ENCODE results near the gene KIF6.

DNA sequence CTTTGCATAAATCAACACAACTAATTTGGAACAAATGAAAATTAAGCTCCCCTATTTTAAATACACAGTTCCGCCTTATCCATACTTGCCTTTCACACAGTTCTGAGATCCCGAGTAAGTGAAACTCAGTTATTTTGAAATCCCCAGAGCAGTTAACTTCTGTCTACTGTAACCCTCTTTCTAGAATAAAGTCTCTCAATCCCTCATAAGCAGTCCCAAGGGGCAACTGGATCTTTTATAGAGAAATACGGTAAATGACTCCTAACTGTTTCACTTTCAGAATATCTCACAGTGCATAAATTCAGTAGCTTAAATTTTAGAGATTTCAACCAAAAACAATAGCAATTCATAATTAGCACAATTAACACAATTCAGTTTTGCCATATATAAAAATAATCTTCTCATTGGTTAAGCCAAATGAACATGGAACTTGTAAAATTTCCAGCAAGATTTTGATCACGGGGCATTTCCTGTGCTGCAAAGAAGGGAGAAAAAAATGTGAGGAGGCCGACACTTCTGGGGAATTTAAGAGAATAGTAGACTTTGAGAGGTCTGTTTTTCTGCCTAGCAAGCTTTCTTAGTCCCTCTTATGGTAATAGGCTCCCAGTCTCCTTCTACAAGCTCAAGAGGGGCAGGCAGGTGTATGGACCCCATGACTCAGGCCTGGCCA, 78.3 kb downstream of the KIF6 start:
- TF ChIP-seq GATA2 (IDR thresholded peaks at IDR 0.05; ENCODE audit: low read depth, low read length) (no peak), GATA3 (IDR thresholded peaks at IDR 0.05; ENCODE audit: low read depth, low read length) (no peak)

Data from SH-SY5Y (cell line).